DMS153 (cell line): ENCODE measurements around the gene FAM222A.
A peak's percentile ranks its signal among the peaks of the same experiment; 100 is the strongest.

Source experiments
- DNase-seq: peaks from one replicate; lab custom pipeline; 2025; lab: John Stamatoyannopoulos, UW

Gene FAM222A

DNA sequence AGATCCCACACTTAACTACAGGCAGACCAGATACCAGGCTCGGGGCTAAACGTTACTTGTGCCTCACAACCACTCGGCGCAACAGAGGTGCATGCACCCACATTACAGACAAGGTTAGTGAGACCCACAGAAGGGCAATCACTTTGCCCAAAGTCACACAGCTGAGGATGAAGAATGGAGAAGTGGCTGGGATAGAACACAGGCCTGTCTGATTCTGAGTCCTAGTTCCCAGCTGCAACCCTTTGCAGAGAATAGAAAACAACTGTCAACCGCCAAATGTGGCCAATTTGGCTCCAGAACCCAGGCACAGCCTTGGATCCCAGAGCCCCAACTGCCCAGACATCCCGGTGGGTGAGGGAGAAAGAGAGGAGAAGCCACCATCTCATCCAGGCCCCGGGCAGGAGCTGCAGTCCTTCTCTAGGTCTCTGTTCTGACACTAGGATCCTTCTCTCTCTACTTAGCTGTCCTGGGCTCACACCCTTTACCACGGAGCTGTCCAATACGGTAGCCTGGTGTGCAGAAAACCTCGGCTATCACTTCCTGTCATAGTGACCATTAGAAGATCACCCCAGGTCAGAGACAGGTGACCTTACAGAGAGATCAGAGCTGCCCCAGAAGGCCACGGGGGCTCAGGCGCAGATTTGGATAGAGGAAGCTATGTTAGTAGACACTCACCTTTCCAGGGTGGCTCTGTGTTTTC lies 59.1 kb downstream of the FAM222A start:
- DNase-seq: no peak

DNA sequence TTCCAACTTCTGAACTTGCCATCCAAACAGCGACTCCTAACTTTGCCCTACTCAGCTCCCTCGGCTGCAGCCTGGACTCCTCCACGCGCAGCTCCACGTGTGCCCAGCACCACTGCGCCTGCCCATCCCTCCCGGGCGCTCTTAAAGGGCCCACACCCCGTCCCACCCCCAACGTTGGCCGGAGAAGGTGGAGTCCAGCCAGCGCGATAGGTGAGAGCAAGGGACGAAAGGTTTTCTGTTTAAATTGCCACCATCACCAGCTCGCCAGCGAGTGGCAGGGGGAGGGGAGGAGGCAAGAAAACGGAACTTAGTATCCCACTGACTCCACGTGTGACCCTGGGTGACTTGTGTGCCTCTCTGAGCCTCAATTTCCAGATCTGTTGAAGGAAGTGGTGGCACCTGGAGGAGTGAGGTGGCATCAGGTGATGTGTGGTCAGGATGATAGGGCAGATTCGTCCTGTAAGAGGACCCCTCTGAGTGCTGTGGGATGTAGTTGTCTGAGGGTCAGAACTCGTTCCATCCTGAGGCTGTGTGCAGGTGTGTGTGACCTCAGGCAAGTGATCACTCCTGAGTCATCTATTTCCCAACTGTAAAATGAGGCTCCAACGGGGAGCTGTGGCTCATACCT lies 59.9 kb downstream of the FAM222A start:
- no peak for DNase-seq

GRCh38 chr12:109775172-109775881 lies 61.7 kb downstream of the FAM222A start:
- DNase-seq: peak; percentile 50

DNA sequence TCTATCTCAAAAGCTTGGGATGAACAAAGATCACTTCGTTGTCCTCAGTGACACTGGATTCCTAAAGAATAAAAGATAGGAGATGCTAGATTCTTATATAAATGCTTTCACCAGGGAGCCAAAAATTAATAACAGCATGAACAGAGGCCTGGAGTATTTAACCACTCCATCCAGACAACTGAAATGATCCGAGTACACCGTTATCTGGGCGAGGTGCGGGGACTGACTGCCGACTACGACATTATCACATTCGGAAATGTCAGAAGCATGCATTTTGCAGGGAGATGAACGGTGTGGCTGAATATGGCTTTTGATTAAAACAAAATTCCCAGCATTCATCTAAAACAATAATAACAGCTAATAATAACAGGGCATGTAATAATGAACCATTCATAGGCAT lies 63.0 kb downstream of the FAM222A start:
- no peak for DNase-seq

DNA sequence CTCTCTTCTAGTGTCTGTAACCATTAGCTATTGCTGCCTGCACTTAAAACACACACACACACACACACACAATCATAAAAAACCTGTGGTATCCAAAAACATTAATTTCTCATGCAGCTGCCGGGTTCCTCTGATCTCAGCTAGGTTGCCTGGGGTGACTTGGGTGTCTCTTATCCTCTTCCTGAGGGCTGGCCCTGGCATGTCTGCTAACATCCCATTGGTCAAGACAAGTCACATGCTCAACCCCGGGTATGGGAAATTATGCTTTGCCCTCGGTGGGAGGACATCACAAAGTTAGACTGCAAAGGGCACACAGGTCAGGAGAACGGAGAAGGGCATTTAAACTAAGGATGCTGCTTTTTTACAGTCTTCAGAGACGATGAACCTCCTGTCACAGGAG lies 63.9 kb downstream of the FAM222A start:
- DNase-seq: peak; percentile 17

DNA sequence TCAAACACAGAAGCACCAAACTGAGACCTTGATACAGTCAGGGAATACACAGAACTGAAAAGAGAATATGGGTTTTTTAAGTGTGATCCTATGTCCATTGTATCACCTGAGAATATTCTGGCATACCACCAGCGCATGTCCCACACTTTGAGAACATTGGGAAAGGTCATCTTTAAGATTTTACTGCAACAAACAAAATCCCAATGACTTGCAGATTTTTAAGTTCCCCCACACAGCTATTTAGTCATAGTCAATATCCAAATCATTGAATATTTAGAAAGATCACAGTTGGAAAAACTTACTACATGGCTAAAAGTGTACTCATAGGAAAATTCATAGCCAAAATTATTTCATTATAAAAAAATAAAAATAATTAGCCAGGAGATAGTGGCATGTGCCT lies 65.1 kb downstream of the FAM222A start:
- no peak for DNase-seq

DNA sequence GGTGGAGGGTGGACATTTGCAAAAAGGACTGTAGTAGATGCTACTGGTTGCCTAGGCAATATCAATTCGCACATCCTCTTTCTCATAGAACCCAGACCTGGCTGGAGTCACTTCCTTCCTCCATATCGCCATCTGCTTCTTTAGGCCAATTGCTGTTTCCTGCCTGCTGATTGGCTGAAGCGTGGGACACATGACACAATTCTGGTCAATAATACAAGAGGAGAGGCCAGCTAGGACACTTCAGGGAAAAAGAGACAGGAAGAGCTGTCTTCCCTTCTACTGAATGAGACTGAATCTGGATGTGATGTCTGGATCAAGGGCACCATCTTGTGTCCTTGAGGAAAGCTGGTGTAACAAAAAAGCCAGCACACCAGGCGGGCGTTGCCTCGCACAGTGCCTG lies 65.8 kb downstream of the FAM222A start:
- no peak for DNase-seq

GRCh38 chr12:109781668-109782325 lies 68.2 kb downstream of the FAM222A start:
- no peak for DNase-seq

DNA sequence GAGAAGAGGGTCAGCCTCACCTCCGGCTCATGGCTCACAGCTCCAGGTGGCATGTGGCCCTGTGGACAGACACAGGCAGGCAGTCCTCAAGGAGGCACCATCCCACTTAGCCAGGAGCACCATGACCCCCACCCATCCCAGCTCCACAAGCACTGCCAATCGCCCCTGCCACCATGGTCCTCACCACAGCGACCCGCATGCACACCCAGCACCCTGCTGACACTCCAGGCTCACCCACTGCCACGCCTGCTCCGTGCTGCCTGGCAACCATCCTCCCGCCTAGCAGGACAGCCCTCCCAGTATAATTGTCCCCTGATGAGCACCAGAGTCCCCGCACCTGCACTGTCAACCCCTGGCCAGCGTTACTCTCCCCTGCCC lies 68.7 kb downstream of the FAM222A start:
- DNase-seq: no peak

DNA sequence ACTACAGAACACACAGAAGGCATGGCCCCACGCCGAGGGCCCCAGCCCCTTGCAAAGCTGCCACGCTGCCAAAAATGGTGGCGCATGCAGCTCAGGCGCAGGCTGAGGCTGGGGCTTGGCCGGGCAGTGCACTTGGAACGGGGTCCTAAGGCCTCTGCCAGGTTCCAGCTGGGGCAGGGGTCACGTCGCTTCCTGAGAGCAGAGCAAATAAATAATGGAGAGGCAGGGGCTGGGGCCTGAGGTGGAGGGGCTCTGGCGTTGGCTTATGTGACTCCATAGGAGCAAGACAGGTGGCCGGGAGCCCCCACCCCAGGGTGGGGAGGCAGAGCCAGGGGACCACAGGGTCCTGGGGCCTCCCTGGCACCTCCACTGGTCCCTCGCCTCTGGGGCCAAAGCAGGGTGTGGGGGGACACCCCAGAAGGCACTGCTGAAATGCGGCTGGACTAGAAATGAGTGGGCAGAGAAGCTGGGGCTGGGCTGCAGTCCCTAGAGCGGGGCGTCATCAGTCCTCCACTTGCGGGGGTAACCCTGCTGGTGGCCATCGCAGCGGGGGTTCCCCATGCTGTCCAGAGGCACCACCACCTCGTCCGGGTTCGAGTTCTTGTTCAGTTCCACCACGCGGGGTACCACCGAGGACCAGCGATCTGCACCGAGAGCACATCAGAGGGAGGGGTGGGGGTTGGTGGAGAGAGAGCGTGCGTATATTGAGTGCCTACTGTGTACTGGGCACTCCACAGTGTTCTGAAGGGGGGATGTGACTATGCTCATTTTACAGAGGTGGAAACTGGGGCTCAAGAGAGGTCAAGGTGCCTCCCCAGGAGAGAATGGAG lies 69.7 kb downstream of the FAM222A start:
- DNase-seq: no peak

- DNase-seq: no peak
Observed at GRCh38 chr12:109783965-109784244, 70.3 kb downstream of the FAM222A start.

GRCh38 chr12:109785854-109786253 lies 72.2 kb downstream of the FAM222A start:
- no peak for DNase-seq

- DNase-seq: no peak
Observed at GRCh38 chr12:109786799-109787198, 73.2 kb downstream of the FAM222A start.

DNA sequence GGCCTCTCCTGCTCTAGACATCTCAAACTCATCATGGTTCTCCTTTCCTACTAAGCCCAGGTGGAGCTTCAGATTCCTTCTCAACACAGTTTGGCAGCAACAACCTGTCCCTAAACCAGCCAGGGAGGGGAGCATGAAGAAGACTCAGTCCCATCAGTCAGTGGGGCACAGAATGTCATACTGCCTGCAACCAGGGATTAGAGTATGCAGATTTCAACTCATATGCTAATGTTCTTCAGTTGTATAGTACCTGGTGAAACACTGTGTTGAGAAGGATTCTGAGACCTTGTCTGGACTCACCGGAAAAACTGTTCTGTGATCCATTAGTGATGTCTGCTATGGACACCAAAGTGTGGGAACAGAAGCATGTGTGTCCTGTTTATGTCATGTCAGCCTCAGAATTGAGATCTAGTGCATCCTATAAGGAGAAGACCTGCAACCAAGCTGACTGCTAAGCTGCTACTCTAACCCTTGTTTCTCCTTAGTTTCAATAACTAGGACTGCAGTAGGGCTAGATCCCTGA lies 76.0 kb downstream of the FAM222A start:
- no peak for DNase-seq

- no peak for DNase-seq
Observed at GRCh38 chr12:109792992-109793391, 79.4 kb downstream of the FAM222A start.

- no peak for DNase-seq
Observed at GRCh38 chr12:109793411-109793810, 79.8 kb downstream of the FAM222A start.

DNA sequence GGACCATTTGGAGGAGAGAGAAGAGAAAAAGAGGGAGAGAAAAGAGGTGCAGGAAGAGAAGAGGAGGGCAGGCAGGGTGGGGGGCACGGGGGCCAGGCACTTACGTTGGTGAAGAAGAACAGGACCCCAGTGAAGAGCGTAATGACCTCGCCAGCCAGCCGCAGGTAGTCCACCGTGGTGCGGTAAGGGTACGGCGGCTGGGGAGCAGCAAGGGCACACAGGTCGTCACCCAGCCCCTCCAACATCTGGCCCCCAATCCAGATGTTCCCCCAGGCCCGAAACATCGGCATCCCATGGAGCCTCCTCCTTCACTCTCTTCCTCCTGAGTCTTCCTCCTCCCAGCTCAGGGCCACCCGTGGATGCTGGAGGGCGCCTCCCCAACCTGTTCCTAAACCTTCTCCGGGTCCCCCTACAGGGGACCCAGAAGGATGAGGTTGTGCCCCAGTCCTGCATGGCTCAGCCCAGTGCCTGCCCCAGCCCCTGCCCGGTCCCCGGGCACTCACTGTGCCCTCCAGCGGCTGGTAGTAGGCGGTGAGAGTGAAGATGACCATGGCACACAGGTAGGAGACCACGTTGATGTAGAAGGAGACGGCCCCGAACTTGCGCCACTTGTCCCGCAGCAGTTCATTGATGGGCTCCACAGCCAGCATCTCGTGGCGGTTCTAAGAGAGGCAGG lies 80.3 kb downstream of the FAM222A start:
- DNase-seq: no peak

DNA sequence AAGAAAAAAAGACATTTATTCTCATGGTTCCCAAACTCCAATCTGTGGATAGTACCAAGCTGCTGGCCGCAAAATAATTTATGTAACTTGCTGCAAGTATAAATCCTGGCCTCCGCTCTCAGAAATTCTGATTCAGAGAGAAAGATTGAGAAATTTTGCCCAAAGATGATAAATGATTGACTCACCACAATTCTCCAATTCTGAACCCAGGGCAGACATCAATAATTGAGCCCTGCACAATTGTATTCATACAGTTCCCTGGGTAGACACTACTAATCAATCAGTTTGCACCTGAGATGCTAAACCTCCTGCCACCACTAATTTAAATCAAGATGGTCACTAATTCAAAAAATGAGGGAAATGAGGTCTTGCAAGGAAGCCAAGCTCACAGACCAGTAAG lies 81.4 kb downstream of the FAM222A start:
- DNase-seq: no peak

- DNase-seq: no peak
Observed at GRCh38 chr12:109796057-109796456, 82.4 kb downstream of the FAM222A start.

DNA sequence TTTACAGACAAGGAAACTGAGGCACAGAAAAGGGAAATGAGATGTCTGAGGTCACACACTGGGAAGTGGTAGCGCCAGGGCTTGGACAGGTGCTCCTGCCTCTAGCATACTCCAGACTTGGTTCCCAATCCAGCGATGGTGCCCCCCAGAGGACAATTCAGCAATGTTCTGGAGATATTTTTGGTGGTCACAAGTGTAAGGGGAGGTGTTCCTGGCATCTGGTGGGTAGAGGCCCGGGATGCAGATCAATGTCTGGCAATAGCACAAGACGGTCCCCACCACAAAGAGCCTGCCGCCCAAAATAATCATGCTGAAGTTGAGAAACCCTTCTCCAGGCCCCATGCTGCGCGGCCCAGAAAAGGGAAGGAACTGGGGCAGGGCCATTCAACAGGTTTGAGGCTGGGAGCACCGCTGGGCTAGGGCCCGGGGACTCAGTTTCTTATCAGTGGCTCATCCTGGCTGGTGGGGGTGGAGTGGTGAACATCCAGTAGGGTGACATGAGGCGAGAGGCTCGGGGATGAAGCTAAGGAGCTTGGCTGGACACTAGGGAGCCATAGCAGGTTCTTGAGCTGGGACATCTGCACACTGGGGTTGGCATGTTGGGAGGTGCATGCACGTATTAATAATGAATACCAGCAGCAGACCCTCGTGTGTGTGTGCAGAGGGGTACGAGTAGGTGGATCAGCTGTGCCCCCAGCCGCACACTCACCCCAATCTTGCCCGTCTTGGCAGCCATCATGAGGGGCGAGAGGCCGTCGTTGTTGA lies 84.5 kb downstream of the FAM222A start:
- no peak for DNase-seq

- DNase-seq: no peak
Observed at GRCh38 chr12:109798691-109799090, 85.1 kb downstream of the FAM222A start.
